WI38 (cell line): ENCODE measurements around the gene NTRK2.

Source experiments
- H3K4me3 ChIP-seq: 2 replicates; pipeline ENCODE4 v1.5.1; 2011; ENCODE audit warnings: low read depth, mild to moderate bottlenecking, control low read depth, low read length
- TF ChIP-seq, protein P1 (sequence below): IDR thresholded peaks from 2 replicates; pipeline ENCODE4 v1.5.1; 2012; ENCODE audit warnings: low read depth, mild to moderate bottlenecking, control low read depth, low read length

Gene NTRK2

DNA sequence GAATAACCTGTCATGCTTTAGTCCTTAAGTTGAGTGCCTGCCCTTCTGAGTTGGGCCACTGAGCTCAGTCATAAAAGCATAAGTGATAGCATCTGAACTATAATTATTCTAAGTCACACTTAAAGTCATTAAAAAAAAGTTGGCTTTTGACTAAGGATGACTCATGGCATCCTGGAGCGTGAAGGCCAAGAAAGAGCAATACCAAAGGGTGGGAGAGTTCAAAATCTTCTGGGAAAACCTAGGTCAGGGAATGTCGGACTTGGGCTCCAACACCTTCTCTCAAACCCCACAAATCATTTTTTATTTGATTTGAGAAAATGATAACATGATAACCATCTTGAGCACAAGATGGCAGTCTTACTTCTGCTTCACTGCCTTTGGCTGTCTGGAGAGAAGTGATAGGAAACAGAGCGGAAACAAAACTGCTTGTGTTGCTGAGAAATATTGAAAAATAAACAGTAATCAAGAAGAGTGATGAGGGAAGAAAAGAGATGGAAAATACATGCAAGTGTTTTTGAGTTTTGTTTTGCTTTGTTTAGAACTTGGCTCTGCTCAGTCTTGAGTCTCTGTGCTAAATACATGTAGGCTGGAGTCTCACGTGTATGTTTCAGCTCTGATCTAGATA, 16.9 kb upstream of the NTRK2 start:
- TF ChIP-seq, protein P1, sequence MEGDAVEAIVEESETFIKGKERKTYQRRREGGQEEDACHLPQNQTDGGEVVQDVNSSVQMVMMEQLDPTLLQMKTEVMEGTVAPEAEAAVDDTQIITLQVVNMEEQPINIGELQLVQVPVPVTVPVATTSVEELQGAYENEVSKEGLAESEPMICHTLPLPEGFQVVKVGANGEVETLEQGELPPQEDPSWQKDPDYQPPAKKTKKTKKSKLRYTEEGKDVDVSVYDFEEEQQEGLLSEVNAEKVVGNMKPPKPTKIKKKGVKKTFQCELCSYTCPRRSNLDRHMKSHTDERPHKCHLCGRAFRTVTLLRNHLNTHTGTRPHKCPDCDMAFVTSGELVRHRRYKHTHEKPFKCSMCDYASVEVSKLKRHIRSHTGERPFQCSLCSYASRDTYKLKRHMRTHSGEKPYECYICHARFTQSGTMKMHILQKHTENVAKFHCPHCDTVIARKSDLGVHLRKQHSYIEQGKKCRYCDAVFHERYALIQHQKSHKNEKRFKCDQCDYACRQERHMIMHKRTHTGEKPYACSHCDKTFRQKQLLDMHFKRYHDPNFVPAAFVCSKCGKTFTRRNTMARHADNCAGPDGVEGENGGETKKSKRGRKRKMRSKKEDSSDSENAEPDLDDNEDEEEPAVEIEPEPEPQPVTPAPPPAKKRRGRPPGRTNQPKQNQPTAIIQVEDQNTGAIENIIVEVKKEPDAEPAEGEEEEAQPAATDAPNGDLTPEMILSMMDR = no peak
- H3K4me3 ChIP-seq = no peak overlapping the region

DNA sequence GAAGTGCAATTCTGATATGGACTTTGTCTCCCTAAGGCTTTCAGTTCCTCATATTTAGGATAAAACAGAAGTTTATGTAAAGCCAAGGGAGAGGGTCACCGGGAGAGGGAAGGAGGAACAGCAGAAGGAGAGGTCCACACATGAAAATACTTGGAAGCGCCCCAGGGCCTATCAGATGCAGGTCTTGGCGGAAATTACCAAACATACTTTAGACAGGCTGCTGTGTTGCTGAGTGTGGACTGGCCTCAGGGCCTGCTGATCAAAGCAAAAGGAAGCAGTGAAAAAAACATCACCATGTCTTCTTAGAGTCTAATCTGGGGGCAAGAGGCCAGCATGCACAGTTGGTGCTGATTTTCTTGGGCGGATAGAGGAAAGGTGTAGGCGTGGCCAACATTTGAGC, 14.1 kb upstream of the NTRK2 start:
- H3K4me3 ChIP-seq = no peak overlapping the region
- TF ChIP-seq, protein P1 = no peak

DNA sequence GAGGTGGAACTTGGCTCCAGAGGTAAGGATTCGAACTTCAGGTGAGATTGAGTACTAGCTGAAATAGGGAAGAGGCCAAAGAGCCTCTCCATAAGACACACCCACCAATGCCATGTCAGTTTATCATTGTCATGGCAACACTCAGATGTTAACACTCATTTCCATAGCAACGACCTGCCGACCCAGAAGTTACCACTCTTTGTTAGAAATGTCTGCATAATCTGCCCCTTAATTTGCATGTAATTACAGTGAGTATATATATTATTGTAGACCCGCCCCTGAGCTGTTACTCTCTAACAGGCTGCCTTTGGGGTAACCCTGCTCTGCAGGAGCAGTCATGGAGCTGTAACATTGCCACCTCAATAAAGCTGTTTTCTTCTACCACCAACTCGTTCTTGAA, 10.2 kb upstream of the NTRK2 start:
- TF ChIP-seq, protein P1 = no peak
- no peak overlapping the region for H3K4me3 ChIP-seq

DNA sequence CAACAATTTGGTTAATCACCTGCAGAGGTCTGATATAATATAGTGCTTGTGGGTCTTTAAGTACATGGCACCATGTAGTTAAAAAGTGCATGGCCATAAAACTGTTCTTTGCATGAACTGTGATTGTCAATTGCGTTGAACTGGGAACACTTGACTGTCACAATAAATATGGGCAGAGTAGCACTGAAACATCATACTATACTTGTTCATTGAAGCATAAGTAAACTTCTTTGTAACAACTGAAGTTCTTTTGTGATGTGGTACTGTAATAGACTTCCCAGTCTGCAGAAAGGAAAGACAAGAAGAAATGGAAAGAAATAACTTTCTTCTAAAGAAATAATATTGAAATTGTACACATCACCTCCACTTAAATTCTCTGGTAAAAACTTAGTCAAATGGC, 9.8 kb upstream of the NTRK2 start:
- no peak overlapping the region for H3K4me3 ChIP-seq
- TF ChIP-seq, protein P1 = no peak

DNA sequence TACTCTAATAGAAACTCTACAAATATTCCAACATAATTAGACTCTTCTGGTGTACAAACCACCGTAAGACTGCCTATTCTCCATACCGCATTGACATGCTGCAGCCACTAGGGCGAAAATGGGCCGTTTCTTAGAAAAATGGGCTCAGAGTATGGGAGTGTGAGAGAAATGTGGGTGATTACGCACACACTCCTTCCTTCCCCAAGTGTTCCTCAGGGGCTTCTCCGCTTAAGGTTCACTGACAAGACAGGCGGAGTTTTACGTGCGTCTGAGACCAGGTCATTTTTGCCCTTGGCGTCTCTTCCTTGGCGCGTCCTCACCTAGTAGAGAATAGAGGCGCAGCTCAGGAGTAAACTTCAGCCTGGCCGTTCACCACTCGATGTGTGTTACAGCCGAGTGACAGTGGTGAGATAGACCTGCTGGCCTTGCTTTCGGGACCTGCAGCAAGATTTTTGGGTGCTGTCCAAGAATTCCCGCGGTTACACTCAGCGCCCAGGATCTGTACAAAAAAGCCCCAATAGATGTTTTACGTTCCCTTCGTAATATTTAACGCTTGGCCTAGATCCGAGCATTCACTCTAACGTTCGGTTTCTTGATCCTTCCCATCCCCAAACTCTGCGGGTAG, 1.8 kb upstream of the NTRK2 start:
- no peak overlapping the region for H3K4me3 ChIP-seq
- TF ChIP-seq, protein P1 = no peak

DNA sequence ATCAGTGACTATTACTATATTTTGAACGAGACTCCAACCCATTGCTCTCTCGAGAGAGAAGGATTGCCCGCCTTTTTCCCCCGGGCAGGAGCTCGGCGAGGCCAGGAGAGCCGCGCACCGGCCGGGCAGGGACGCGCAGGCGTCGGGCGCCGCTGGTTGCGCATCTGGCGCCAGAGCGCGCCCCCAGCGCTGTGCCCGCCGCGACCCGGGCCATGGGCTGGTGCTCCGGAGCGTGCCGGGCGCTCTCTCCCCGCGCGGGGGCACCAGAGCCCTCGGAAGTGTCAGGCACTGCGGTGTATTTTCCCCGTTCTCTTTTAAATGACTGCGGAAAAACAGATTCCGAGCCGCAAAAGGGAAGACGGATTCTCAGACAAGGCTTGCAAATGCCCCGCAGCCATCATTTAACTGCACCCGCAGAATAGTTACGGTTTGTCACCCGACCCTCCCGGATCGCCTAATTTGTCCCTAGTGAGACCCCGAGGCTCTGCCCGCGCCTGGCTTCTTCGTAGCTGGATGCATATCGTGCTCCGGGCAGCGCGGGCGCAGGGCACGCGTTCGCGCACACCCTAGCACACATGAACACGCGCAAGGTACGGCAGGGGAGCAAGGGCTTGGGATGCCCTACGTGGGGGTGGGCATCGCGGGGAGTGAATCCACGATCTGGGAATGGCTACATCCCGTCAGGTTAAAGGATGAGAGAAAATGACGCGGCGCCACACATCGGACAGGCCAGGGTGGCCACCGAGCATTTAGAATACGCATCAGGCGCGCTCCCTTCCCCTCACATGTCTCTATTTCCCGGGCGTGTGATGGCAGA, 1.1 kb upstream of the NTRK2 start:
- no peak overlapping the region for H3K4me3 ChIP-seq
- TF ChIP-seq, protein P1 = no peak

DNA sequence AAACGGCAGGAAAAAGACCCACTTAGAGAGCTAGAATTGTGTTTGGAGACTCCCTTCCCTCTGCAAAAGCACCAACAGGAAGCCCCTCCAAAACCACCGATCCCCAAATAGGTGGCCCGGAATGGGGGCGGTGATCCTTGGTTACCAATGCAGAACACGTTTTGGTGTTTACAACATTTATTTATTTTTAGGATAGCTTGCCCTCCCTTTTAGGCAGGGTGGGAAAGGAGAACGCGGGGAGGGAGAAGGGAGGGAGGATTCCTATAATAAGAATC, 579 bp upstream of the NTRK2 start:
- TF ChIP-seq, protein P1 = no peak
- no peak overlapping the region for H3K4me3 ChIP-seq
